Lower leg skin (tissue), 3 donors: Measurements from ENCODE around the gene LMAN2.

Experiments used
- CTCF ChIP-seq, 3 donors: fragments of 450-650 bp; IDR thresholded peaks; one replicate each; pipeline ENCODE4 v1.5.1; 2016; ENCODE audit warnings: antibody characterized with exemption in 3 of 3, mild to moderate bottlenecking in 3 of 3, moderate library complexity in 2 of 3
- POLR2A ChIP-seq, 2 donors: fragments of 450-650 bp; IDR thresholded peaks; one replicate each; pipeline ENCODE4 v1.6.1; 2016 to 2017; ENCODE audit warnings: antibody characterized with exemption in 2 of 2, mild to moderate bottlenecking in 1 of 2, moderate library complexity in 1 of 2

DNA sequence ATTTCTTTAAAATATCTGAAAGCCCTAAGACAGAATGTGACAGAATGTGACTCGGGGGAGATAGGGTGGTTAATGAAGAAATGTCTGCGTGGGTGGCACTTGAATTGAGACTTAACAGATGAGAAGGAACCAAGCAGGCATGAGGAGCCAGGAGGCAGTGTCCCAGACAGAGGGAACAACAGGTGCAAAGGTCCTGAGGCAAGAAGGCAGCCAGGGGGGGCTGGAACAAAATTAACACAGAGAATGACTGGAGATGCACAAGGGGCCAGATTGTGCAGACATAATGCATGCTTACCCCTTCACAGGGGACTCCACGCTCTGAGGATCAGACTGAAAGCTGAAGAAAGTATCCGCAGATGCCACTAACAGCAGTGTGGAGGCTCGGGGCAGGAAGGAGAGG is 1.7 kb downstream of the LMAN2 start:
- TF ChIP-seq CTCF (IDR thresholded peaks at IDR 0.05) (no peak), POLR2A (IDR thresholded peaks at IDR 0.05) (no peak)
